WI38 (cell line): Measurements from ENCODE around the gene MYZAP.

Experiments
- H3K4me3 ChIP-seq: 2 replicates; pipeline ENCODE4 v1.5.1; 2011; ENCODE audit warnings: low read depth, mild to moderate bottlenecking, control low read depth, low read length
- CTCF ChIP-seq: IDR thresholded peaks from 2 replicates; pipeline ENCODE4 v1.5.1; 2012; ENCODE audit warnings: low read depth, mild to moderate bottlenecking, control low read depth, low read length

The MYZAP gene

GRCh38 chr15:57549935-57550334 lies 41.8 kb upstream of the MYZAP start:
- no peak overlapping the region for H3K4me3 ChIP-seq
- no peak for TF ChIP-seq CTCF

- H3K4me3 ChIP-seq: no peak overlapping the region
- no peak for TF ChIP-seq CTCF
These were observed 41.1 kb upstream of the MYZAP start for GRCh38 chr15:57550640-57551039.

GRCh38 chr15:57551715-57552677 lies 39.7 kb upstream of the MYZAP start:
- no peak overlapping the region for H3K4me3 ChIP-seq
- TF ChIP-seq CTCF: no peak

GRCh38 chr15:57552678-57553334 lies 38.9 kb upstream of the MYZAP start:
- H3K4me3 ChIP-seq: no peak overlapping the region
- TF ChIP-seq CTCF: no peak

- TF ChIP-seq CTCF: no peak
- H3K4me3 ChIP-seq: no peak overlapping the region
These were observed 38.2 kb upstream of the MYZAP start for GRCh38 chr15:57553526-57553925.

- TF ChIP-seq CTCF: no peak
- no peak overlapping the region for H3K4me3 ChIP-seq
These were observed 37.5 kb upstream of the MYZAP start for GRCh38 chr15:57554063-57554811.

GRCh38 chr15:57554812-57555179 lies 36.9 kb upstream of the MYZAP start:
- H3K4me3 ChIP-seq: no peak overlapping the region
- TF ChIP-seq CTCF: no peak
